GM18498 (cell line): Measurements from ENCODE around the gene MARS1.
A peak's percentile ranks its signal among the peaks of the same experiment; 100 is the strongest.

Experiments used
- ATAC-seq: cut with Tn5 transposase; IDR thresholded peaks from one replicate; pipeline ENCODE4 v1.9.1; 2021; ENCODE audit warnings: mild to moderate bottlenecking, moderate library complexity; ENCODE audit not compliant: unreplicated experiment

Gene MARS1

GRCh38 chr12:57470970-57471656, 16.8 kb upstream of the MARS1 start:
- ATAC-seq: no peak

- no peak for ATAC-seq
Measured at GRCh38 chr12:57471661-57472060, 16.2 kb upstream of the MARS1 start.

DNA sequence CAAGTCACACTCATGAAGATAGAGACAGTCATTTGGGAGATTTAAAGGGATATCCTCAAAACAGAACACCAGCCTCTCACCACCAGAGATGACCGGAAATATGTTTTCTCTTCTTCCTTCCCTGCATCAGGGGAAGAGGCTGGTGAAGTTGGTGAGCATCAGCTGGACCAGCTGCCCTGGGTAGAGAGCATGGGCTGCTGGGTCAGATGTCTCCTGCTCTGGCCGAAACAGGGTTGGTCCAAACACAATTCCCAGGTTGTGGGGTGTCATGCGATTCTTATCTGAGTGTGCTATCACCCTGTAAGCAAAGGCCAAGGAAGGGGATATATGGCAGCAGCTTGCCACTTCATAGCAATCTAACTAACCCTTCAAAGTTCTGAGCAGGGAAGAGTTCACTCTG, 15.5 kb upstream of the MARS1 start:
- ATAC-seq: no peak

DNA sequence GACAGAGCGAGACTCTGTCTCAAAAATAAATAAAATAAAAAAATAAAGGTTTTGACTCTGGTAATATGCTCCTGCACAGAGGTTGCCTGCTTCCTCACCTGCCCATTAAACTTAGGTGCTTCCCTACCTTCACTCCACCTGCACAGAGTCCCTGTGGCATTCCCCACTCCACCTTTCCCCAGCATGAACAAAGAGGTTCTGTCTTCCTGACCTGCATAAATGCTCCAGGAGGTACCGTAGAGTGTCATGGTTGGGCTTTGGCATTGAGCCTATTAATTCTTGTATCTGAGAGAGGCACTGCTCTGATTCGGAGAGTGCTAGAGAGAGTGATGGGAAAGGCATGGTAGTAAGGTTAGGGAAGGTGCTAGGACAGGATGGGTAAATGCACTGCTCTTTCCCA, 14.5 kb upstream of the MARS1 start:
- no peak for ATAC-seq

- ATAC-seq: no peak
Measured at GRCh38 chr12:57473886-57474285, 14.0 kb upstream of the MARS1 start.

GRCh38 chr12:57474430-57474829, 13.4 kb upstream of the MARS1 start:
- no peak for ATAC-seq

DNA sequence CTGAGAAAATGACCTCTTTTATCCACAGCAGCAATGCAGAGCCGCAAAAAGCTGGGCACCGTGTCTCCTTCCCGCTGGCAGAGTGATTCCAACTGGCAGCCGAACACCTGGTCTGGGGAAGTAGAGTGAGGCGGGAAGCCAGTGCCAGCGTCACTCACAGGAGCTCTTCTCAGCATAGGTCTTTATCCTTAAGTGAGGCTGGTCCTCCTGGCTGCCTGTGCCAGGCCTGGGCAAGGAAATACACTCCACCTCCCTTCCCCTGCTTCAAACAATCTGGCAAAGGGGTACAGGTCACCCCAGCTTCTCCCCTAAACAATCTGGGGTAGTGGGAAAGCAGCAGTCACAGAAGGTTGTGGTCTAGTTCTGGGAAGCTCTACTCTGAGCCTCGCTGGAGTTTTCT, 13.0 kb upstream of the MARS1 start:
- ATAC-seq: no peak

DNA sequence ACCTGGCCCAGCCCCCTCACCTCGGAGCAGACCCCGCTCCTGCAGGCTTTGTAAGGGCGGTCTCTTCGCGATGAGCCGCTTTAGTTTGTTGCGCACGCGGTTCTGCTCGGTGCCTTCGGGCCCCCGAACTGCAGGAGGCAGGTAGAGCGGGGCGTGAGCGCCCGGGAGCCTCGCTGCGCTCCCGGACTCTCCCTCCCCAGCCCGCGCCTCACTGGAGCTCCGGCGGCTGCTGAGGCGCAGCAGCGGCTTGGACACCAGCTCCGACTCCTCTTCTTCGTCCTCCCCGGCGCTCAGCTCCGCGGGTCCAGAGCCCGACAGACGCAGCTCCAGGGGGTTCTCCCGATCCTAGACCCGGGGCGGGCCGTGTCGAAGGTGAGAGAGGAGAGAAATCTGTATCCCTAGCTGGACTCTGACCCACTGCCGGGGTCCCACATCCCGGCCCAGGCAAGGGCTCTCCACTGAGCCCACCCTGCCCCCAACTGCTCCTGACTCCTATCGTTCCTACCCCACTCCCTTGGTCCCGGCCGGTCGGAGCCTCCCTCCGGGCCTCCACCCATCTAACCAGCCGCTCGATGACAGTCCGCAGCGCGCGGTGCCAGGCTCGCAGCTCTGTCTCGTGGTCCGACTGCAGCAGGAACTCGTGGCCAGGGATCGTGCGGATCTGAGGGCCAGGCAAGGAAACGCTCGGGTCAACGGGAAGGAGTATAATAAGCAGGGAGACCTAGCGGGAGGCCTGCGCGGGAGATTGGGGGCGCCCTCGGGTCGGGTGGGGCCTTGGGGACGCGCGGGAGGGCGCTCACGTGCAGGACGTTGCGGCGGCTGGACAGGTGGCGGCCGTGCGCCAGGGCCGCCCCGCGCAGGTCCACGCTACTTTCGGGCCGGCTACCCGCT, 12.4 kb upstream of the MARS1 start:
- ATAC-seq: peak; percentile 4

DNA sequence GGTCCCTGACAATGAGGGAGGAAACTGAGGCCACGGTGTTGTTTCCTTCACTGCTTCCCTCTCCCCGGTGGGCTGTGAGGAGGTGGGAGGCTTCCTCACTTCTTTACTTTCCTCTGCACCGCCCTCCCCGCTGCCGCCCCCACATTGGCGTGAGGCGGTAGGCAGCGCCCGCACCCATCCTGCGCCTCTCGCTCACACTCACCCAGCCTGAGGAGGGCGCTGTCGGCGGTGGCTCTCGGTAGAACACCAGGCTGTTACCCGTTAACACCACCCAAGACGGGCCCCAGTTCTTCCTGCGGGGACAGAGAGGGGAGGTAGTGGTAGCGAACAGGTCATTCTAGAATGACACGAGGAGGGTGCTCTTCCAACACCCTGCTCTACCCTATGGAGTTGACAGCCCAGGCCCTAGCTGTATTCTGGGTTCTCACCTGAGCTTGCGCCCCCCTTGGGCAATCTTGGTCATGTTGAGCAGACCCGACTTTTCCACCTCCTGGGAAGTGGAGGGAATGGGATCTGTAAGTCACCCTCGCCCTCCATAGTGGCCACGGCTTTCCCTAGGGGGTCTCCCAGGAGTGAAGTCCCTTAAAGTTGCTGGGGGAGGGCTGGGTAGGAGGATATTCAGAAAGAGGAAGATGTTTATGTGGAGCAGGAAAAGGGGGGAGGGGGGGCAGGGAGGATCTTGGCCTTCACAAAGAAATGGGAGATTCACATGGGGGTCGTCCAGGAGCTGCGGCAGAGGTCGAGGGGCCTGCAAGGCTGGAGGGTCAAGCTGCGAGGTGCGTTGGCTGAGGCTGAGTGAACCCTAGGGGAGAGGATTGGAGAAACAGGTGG, 11.5 kb upstream of the MARS1 start:
- peak; percentile 39 for ATAC-seq

- no peak for ATAC-seq
Measured at GRCh38 chr12:57476993-57477709, 10.7 kb upstream of the MARS1 start.

DNA sequence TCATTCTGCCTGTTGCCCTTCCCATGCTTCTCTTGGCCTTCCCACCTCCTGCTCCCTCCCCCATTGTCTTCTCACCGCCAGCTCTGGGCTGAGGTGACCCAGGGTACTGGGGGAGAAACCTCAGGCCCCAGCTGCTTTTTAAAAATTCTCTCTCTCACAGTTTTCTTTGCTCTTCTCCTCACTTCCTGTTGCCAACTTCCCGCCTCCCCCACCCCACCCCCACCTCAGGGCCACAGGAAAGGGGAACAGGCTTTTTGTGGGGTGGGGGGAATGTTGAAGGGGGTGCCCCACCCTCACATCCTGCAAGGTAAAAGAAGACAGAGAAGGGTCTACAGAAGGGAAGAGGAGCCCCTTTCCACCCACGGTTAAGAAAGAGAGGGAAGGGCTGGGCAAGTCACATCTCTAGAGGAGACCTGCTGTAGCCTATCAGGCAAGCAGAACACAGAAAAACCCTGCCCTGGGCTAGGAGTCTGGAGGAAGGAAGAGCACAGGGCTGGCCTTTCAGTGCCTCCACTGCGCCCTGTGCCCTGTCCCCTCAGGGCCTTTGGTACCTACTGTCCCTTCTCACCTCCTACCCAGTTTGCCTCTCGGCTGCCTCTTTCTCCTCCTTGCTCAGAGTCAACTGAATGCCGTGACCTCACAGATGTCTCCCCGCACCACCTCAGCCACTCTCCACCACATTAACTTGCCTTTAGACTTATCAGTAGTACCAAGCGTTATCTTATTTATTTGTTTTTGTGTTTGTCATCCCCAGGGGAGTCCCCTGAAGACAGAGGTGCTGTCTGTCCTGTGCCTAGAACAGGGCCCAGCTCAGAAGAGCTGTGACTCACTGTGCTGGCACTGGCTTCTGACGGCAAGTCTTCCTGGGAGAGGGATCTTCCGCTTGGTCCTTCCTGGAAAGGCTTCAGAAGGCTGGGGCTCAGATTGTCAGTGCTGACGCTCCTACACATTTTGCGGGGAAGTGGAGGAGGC, 9.9 kb upstream of the MARS1 start:
- peak; percentile 47 for ATAC-seq

GRCh38 chr12:57479043-57479375, 8.9 kb upstream of the MARS1 start:
- ATAC-seq: no peak

DNA sequence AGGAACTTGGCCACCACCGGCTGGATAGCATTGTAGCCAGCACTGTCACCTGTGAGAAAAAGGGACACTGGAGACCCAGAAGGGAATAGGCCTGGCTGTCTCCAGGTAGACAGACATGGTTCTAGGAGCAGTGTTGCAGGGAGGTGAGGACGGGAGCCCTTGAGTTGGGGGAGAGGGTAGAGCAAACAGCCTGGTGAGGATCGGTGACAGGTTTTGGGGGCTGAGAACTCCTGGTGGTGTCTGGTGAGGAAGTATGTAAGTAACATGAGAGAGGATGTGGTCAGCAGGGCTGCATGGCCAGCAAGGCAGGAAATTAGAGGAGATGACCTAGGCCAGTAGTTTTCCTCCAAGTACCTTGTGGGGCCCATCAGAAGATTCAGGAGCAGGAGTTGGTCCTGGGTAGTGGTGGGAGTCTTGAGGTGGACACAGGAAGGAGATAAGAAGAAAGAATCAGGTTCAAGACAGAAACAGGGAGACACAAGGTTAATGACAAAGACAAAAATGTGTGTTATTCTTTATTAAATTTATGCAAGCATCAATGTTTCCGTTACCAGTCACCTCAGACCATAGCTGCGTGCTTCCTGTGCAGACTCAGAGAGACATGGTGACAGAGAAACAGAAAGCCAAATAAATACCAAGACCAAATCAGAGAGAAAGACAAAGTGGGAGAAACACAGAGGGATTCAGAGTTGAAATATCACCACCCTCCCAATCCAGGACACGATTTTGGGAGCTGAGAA, 8.3 kb upstream of the MARS1 start, which contains the start of gene ARHGAP9:
Gene ARHGAP9, minus strand, starts transcription at position 491 of the 740 bp plus-strand sequence. Its CDS starts 460 bp downstream, at position 31.
- ATAC-seq: no peak

GRCh38 chr12:57481671-57482070, 6.2 kb upstream of the MARS1 start:
- no peak for ATAC-seq

- no peak for ATAC-seq
Measured at GRCh38 chr12:57483466-57483865, 4.4 kb upstream of the MARS1 start.

DNA sequence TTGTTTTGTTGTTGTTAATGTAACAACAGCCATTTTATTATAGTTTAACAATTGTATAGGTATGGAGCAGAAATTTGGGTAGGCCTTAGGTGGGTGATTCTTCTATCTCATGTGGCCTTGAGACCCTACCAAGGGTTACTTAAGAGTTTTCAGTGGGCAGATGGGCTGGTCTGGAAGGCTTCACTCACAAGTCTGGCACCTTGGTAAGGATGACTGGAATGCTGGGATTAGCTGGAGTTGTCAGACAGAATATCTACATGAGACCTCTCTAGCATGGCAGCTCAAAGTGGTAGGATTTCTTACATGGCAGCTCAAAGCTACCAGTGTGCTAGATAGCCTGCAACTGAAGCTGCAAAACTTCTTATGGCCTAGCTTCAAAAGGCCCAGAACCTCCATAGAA, 2.2 kb upstream of the MARS1 start:
- ATAC-seq: no peak

DNA sequence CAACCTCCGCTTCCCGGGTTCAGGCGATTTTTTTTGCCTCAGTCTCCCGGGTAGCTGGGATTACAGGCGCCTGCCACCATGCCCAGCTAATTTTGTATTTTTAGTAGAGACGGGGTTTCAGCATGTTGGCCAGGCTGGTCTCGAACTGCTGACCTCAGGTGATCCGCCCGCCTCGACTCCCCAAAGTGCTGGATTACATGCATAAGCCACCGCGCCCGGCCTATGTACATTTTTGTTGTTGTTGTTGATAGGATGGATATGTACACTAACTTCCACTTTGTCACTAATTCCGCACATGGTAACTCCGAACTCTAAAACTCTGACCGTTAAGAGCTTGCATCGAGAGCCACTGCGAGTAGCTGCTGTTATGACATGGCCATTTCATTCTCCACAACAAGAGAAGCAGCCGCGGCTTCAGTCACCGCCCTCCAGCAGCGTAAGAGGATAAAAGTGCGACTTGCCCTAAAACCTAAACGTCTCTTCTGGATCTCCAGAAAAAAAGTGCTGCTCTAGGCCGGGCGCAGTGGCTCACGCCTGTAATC, 742 bp upstream of the MARS1 start:
- ATAC-seq: no peak

DNA sequence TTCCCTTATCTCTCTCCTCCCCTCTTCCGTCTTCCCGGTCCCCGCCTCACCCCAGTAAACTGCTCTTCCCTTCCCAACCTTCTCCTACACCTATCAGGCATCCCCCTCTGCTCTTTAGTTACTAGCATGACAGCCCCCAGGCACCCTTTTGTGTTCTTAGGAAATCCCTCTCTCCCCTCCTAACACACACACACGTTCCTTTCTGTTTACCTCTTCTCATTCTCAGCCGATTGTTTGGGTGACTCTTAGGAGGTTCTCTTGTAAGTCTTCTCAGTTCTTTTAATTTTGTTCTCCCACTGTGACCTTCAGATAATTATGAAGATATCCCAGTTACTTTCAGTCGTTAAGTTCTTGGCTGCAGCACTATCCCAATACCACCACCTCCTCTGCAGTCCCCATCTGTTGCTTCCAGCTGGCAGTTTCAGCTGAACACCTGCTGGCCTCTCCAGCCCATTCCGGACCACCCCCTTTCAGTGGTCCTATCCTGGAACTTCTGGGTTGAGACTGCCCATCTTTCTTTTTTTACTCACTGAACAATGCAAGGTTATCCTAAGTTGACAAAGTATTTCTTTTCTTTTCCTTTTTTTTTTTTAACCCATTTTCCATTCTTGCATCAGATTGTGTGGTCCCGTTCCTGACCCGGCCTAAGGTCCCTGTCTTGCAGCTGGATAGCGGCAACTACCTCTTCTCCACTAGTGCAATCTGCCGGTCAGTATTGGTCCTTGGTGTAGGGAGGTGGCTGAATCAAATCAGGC, 711 bp downstream of the MARS1 start:
- ATAC-seq: peak; percentile 5
